ENCODE data around the gene STON1.

STON1 gene

GRCh38 chr2:48635786-48636185 is 105.8 kb downstream of the STON1 start:
- FAIRE-seq, result no peak
- TF ChIP-seq, protein P1, sequence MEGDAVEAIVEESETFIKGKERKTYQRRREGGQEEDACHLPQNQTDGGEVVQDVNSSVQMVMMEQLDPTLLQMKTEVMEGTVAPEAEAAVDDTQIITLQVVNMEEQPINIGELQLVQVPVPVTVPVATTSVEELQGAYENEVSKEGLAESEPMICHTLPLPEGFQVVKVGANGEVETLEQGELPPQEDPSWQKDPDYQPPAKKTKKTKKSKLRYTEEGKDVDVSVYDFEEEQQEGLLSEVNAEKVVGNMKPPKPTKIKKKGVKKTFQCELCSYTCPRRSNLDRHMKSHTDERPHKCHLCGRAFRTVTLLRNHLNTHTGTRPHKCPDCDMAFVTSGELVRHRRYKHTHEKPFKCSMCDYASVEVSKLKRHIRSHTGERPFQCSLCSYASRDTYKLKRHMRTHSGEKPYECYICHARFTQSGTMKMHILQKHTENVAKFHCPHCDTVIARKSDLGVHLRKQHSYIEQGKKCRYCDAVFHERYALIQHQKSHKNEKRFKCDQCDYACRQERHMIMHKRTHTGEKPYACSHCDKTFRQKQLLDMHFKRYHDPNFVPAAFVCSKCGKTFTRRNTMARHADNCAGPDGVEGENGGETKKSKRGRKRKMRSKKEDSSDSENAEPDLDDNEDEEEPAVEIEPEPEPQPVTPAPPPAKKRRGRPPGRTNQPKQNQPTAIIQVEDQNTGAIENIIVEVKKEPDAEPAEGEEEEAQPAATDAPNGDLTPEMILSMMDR (IDR thresholded peaks at IDR 0.05; ENCODE audit: insufficient read depth, missing control alignments), result no peak

DNA sequence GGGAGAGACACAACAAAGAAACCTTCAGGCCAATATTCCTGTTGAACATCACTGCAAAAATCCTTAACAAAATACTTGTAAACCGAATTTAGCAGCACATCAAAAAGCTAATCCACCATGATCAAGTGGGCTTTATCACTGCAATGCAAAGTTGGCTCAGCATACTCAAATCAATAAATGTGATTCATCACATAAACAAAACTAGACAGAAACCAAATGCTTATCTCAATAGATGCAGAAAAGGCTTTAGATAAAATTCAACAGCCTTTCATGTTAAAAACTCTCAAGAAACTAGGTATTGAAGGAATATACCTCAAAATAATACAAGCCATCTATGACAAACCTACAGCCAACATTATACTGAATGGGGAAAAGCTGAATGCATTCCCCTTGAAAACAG is 108.3 kb downstream of the STON1 start:
- DNase-seq (ENCODE audit: insufficient read length, low spot score) (no peak), FAIRE-seq (no peak)
- TF ChIP-seq, protein P1 (IDR thresholded peaks at IDR 0.05; ENCODE audit: insufficient read depth, missing control alignments), result no peak

More at GRCh38 chr2:48635786-48636185, 105.8 kb downstream of the STON1 start:
- DNase-seq (ENCODE audit: insufficient read length, low spot score), result no peak

Measured in D721Med (cell line).